ENCODE measurements around the gene ANGPTL7.

- TF ChIP-seq POLR2A (IDR thresholded peaks at IDR 0.05; ENCODE audit: borderline replicate concordance, extremely low read depth, insufficient read depth, insufficient read length) (no peak), CTCF (IDR thresholded peaks at IDR 0.05 in 2 of 3, conservative IDR thresholded peaks at IDR 0.05 in 1 of 3; ENCODE audit: borderline replicate concordance in 1 of 3, insufficient read depth in 1 of 3, low read depth in 2 of 3, low read length in 2 of 3) (no peak), ELF1 (IDR thresholded peaks at IDR 0.05; ENCODE audit: borderline replicate concordance, low read depth) (no peak), JUND (IDR thresholded peaks at IDR 0.05) (no peak), ATF3 (IDR thresholded peaks at IDR 0.05) (no peak), SP1 (IDR thresholded peaks at IDR 0.05; ENCODE audit: low read depth) (no peak), POLR2AphosphoS5 (IDR thresholded peaks at IDR 0.05; ENCODE audit: low read depth, low read length) (no peak), RAD21 (IDR thresholded peaks at IDR 0.05; ENCODE audit: low read depth) (no peak), MAX (IDR thresholded peaks at IDR 0.05) (no peak), ZBTB33 (IDR thresholded peaks at IDR 0.05; ENCODE audit: extremely low read depth, insufficient replicate concordance, low read length) (no peak), YY1 (IDR thresholded peaks at IDR 0.05; ENCODE audit: extremely low read depth, insufficient replicate concordance, low read depth, low read length) (no peak)
Measured at GRCh38 chr1:11152755-11153154, 36.4 kb upstream of the ANGPTL7 start.
